ENCODE data around the gene BHLHE41. TPM values are rescaled to one million over a fixed set of nuclear protein-coding genes. Genes with fewer than 3 reads are reported as not detected.

The BHLHE41 gene
- total and polyA plus RNA-seq, 2 of the 4 experiments (the other 2 are of a cell fraction): 0.72 to 3.8 TPM

DNA sequence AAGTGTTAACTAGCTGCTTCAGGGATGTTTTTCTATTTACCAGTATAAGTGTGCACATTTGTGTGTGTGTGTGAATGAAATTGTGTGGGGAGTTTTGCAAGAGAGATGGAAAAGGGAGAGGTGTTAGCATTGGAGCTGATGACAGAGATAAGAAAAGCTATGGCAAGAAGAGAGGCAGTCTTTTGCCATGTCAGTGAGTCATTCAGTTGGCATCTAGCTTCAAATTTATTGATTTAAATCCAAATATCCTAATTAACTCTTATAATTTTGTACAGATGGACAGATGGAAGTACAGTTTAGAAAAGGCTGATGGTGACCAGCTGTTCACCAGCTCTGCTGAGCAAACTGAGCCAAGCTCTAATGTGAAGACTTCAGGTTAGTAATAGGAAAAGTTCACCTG lies 3.3 kb upstream of the BHLHE41 start:
- H3K9ac ChIP-seq (ENCODE audit: low read depth, low read length): no peak overlapping the region
- no TSS peak for BruUV-seq (replicated peaks)
- H3K36me3 ChIP-seq (ENCODE audit: control insufficient read depth, insufficient read depth, low read length): no peaks in the 10 kb centered on the region
- no peak overlapping the region for H3K14ac ChIP-seq (replicated peaks; ENCODE audit: low read depth, low read length)
- H3K27me3 ChIP-seq (ENCODE audit: control insufficient read depth, insufficient read depth, low read length): peaks cover 41% of the 10 kb centered on the region
- DNase-seq (no peak), ATAC-seq (ENCODE audit: low read depth) (no peak)
- in situ Hi-C loops (cut with MboI; ENCODE audit: low sequenced_read_pairs): loop anchor here (10.0 kb wide), 1 partner anchor 527 kb away; no protein-coding TSS in a partner anchor
- H3K9me3 ChIP-seq (ENCODE audit: control insufficient read depth, insufficient read depth, low read length): no peaks in the 10 kb centered on the region
- H3K4ac ChIP-seq (ENCODE audit: low read depth, low read length): no peak overlapping the region
- no peak overlapping the region for H4K5ac ChIP-seq (ENCODE audit: low read depth, low read length)
- H2BK120ac ChIP-seq (ENCODE audit: low read depth, low read length): no peak overlapping the region
- H2AK5ac ChIP-seq (ENCODE audit: low read depth, low read length): no peak overlapping the region
- H3K4me3 ChIP-seq (ENCODE audit: insufficient read depth, low read depth, low read length): no peak overlapping the region
- H4K91ac ChIP-seq (ENCODE audit: insufficient read depth, low read depth, low read length): no peak overlapping the region
- H3K79me1 ChIP-seq (ENCODE audit: low read depth in 1 of 2, low read length in 2 of 2): no peaks in the 10 kb centered on the region
- POLR2A ChIA-PET (ENCODE audit: unreplicated experiment): no interaction called here
- no peak overlapping the region for H3K23ac ChIP-seq (ENCODE audit: low read depth, low read length)
- no peak overlapping the region for H3K18ac ChIP-seq (ENCODE audit: low read depth, low read length)
- no peak overlapping the region for H4K8ac ChIP-seq (ENCODE audit: low read depth in 2 of 2, low read length in 2 of 2)
- TF ChIP-seq, protein P1, sequence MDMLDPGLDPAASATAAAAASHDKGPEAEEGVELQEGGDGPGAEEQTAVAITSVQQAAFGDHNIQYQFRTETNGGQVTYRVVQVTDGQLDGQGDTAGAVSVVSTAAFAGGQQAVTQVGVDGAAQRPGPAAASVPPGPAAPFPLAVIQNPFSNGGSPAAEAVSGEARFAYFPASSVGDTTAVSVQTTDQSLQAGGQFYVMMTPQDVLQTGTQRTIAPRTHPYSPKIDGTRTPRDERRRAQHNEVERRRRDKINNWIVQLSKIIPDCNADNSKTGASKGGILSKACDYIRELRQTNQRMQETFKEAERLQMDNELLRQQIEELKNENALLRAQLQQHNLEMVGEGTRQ (IDR thresholded peaks at IDR 0.05; ENCODE audit: low read depth, low read length): no peak
- no peak for TF ChIP-seq MAFK (IDR thresholded peaks at IDR 0.05; ENCODE audit: low read depth, low read length)
- no peak for TF ChIP-seq POLR2A (IDR thresholded peaks at IDR 0.05; ENCODE audit: low read depth, low read length)
- no peak for TF ChIP-seq FOS (IDR thresholded peaks at IDR 0.05; ENCODE audit: low read depth, low read length)
- TF ChIP-seq CEBPB (IDR thresholded peaks at IDR 0.05; ENCODE audit: low read depth, low read length): no peak
- no peak for TF ChIP-seq NFE2L2 (IDR thresholded peaks at IDR 0.05; ENCODE audit: low read depth, low read length)
- TF ChIP-seq, protein P2, sequence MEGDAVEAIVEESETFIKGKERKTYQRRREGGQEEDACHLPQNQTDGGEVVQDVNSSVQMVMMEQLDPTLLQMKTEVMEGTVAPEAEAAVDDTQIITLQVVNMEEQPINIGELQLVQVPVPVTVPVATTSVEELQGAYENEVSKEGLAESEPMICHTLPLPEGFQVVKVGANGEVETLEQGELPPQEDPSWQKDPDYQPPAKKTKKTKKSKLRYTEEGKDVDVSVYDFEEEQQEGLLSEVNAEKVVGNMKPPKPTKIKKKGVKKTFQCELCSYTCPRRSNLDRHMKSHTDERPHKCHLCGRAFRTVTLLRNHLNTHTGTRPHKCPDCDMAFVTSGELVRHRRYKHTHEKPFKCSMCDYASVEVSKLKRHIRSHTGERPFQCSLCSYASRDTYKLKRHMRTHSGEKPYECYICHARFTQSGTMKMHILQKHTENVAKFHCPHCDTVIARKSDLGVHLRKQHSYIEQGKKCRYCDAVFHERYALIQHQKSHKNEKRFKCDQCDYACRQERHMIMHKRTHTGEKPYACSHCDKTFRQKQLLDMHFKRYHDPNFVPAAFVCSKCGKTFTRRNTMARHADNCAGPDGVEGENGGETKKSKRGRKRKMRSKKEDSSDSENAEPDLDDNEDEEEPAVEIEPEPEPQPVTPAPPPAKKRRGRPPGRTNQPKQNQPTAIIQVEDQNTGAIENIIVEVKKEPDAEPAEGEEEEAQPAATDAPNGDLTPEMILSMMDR (conservative IDR thresholded peaks at IDR 0.05; ENCODE audit: low read depth, low read length): no peak
- no peak for TF ChIP-seq MAZ (IDR thresholded peaks at IDR 0.05; ENCODE audit: borderline replicate concordance, low read depth, low read length)
- TF ChIP-seq SMC3 (IDR thresholded peaks at IDR 0.05; ENCODE audit: low read depth, low read length): no peak
- H2AFZ ChIP-seq (replicated peaks; ENCODE audit: low read length, poor library complexity): no peak overlapping the region
- intact Hi-C loops (cut with micrococcal nuclease): loop anchor here (5.0 kb wide), 1 partner anchor 69 kb away; the partner anchor contains the start of gene SSPN
- no peak overlapping the region for H3K4me2 ChIP-seq (ENCODE audit: low read depth, low read length)
- H2AK9ac ChIP-seq (replicated peaks; ENCODE audit: low read depth, low read length, poor library complexity): no peak overlapping the region
- CTCF ChIA-PET: interaction anchor here (1.0 kb wide), 1 partner anchor 36 kb away, joined by 3 read pairs; no protein-coding TSS in a partner anchor
- H2BK5ac ChIP-seq (ENCODE audit: low read depth, low read length, poor library complexity, severe bottlenecking): no peak overlapping the region
- dilution Hi-C loops (cut with HindIII; ENCODE audit: low sequenced_read_pairs, unreplicated experiment): no loop called here
- no peaks in the 10 kb centered on the region for H3K9me1 ChIP-seq (ENCODE audit: insufficient read depth, low read length)
- H4K20me1 ChIP-seq (ENCODE audit: insufficient read depth, low read length): no peaks in the 10 kb centered on the region
- H2BK20ac ChIP-seq (ENCODE audit: low read depth, low read length): no peak overlapping the region
- no peak overlapping the region for H3K56ac ChIP-seq (ENCODE audit: extremely low read depth, insufficient read depth, low read length)
- H3K4me1 ChIP-seq (ENCODE audit: control insufficient read depth, insufficient read depth, low read length): no peaks in the 10 kb centered on the region
- no peak overlapping the region for H3K27ac ChIP-seq (ENCODE audit: insufficient read depth, low read length)
- H2BK15ac ChIP-seq (ENCODE audit: low read depth, low read length): no peak overlapping the region
